GM21825 (cell line): Measurements from ENCODE around the gene HNRNPA1.
"Not testable (repeated sequence)": the region's sequence is repeated elsewhere in the genome, so short reads cannot be mapped to it uniquely, and the experiment has no call there.

ENCODE experiments used
- ATAC-seq: cut with Tn5 transposase; IDR thresholded peaks from one replicate; pipeline ENCODE4 v1.9.1; 2021; ENCODE audit warnings: mild to moderate bottlenecking, moderate library complexity; ENCODE audit not compliant: unreplicated experiment

The HNRNPA1 gene

DNA sequence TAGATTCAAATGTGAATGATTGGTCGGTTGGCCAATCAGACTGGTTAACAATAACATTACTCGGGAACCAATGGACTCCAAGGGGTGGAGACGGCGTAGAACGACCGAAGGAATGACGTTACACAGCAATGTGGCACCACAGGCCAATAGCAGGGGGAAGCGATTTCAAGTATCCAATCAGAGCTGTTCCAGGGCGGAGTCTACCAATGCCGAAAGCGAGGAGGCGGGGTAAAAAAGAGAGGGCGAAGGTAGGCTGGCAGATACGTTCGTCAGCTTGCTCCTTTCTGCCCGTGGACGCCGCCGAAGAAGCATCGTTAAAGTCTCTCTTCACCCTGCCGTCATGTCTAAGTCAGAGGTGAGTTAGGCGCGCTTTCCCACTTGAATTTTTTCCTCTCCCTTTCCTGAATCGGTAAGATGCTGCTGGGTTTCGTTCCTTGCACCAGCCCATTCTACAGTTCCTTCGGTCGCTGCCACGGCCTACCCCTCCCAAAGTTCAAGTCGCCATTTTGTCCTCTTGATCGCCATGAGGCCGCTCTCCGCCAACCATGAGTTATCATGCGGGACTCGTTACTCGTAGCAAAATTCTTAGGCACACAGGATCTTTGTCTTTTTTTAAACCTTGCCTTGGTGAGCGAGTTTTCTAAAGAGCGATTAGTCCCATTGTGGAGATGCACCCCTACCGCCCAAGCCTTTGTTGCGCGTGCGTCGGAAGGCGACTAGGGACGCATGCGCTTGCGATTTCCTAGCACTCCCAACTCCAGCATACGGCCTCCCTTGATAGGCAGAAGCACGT, at the start of gene HNRNPA1:
HNRNPA1 (plus strand) TSS at position 259 of the 793 bp plus-strand sequence; CDS start at position 341, 82 bp downstream.
- ATAC-seq: peak; percentile 85

DNA sequence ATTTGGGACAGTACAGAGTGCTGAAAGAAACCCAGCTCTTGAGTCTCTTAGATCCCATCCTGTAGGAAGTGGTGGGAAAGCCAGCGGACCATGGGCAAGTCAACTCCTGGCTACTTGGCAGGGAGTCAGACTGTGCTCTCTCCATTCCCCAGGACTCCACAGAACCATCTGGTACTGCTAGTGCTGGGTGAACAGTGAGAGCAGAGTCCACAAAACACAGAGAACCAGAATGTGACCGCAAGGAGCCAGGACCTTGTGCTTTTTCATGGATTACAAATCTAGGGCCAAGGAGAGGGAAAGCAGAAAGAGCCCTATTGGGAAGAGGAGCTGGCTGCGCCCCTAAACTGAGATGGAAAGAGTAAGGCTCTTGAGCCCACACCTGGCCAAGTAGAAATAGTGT, 49.3 kb upstream of the HNRNPA1 start:
- ATAC-seq: not testable (repeated sequence)

- ATAC-seq: no peak
Observed at GRCh38 chr12:54232790-54233189, 47.7 kb upstream of the HNRNPA1 start.

DNA sequence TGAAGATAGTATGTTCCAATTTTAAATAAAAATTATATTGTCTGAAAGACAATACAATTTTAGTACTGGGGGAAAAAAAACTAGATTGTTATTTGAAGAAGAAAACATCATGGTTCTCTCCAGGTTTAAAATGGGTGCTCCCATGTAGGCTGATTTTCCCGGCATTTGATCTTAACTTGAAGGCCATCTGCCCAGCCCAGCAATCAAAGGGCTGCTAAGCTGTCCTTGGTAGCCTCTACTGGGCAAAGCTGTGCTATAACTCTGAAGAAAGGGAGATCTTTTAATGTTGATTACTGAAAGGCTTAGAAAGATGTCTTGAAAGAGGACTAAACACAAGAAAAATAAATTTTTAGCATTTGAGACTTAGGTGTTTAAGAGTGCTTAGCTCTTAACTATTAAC, 42.0 kb upstream of the HNRNPA1 start:
- no peak for ATAC-seq

DNA sequence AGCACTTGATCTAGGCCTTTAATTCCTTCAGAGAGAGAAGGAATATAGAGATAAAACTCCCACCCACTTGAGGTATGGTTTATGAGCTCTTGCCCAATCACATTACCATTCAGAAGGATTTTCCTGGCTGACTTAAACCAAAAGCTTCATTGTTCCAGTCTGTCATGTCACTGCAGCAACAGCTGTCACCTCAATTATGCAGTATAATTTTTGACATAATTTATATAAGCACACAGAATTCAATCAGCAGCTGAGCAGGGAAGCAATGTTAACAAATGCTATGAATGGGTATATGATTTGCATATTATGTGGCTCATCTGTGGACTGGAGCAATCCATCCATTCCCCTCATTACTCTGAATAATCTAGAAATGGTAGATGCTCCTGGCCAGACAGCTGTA, 40.9 kb upstream of the HNRNPA1 start:
- no peak for ATAC-seq

DNA sequence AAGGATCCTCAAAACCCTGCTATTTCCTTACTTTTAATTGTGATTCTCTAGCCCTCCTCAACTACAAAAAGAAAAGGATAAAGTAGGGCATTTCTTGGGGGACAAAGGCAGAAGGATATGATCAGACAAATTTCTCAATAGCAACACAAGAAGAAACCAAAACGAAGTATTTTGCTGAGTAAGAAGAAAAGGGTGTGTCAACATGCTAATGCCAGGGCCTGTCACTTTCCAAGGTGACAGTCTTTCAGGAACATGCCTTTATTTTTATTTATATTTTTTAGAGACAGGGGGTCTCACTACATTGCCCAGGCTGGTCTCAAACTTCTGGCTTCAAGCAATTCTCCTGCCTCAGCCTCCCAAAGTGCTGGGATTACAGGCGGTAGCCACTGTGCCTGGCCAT, 40.4 kb upstream of the HNRNPA1 start:
- no peak for ATAC-seq

DNA sequence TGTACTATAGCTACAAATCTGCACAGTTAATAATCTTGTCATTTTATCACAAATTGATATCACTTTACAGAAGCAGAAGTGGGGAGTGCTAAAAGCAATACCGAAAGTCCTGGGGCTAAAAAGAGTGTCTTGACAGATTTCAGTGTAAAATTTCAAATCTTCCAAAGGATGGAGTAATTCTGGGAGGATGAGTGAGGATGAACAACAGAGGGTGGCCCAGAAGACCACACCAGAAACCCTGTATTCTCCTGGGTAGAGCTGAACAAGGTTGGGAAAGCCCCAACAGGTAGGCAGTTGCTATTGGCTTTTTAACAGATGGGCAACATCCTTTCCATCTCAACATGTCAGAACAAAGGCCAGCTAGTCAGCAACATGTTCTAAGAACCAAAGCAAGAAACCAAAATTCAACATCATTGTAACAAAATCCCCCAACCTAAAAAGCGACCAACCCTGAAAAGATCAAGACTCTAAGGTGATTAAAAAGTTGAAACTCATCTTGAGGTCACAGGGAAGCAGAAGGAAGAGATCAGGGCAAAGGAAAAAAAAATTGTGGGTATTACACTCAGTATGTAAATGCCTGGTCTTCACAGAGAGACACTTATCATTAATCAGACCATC, 39.4 kb upstream of the HNRNPA1 start:
- ATAC-seq: no peak

DNA sequence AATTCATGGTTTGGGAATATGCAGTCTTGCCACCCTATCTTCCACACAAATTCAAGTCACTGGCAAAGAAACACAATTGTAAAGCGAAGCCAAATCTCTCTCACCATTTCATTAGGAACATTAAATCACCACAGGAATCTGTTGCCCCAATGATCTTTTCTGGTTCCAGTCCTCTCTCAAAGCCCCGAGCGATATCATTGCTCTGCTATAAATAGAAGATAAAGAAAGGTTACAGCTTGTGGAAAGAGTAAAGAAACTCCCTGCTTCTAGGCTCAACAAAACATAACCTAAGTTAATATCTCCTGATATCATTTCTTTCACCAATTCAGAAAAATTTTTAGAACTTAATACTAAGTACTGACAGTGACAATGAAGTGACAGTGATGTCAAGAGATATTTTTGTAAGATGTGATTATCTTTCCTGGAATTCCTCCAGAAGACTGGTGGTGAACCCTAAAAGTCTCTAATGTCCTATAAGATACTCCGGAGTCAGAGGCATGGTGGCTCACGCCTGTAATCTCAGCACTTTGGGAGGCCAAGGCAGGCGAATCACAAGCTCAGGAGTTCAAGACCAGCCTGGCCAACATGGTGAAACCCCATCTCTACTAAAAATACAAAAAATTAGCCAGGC, 34.4 kb upstream of the HNRNPA1 start:
- no peak for ATAC-seq

- ATAC-seq: no peak
Observed at GRCh38 chr12:54249489-54249888, 31.0 kb upstream of the HNRNPA1 start.

GRCh38 chr12:54251667-54252284, 28.8 kb upstream of the HNRNPA1 start:
- no peak for ATAC-seq

GRCh38 chr12:54253240-54253639, 27.3 kb upstream of the HNRNPA1 start:
- ATAC-seq: no peak

DNA sequence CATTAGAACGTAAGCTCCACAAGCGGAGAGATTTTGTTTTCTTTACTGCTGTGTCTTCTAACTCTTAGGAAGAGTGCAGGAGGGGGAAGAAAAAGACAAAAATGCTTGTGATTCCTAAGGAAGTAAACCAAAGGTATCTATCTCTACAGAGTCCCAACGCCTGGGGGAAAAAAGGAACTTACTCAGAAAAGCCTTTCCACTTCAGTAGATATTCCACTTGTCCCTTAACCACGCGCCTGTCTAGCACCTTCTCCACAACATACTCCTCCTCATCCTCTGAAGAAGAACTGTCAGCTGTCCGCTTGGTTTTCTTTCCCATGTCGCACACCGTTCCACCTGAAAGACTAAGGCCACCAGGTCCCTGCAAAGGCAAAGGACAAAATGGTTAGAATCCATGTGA, 23.2 kb upstream of the HNRNPA1 start:
- no peak for ATAC-seq

- ATAC-seq: no peak
Observed at GRCh38 chr12:54258201-54258681, 22.3 kb upstream of the HNRNPA1 start.

DNA sequence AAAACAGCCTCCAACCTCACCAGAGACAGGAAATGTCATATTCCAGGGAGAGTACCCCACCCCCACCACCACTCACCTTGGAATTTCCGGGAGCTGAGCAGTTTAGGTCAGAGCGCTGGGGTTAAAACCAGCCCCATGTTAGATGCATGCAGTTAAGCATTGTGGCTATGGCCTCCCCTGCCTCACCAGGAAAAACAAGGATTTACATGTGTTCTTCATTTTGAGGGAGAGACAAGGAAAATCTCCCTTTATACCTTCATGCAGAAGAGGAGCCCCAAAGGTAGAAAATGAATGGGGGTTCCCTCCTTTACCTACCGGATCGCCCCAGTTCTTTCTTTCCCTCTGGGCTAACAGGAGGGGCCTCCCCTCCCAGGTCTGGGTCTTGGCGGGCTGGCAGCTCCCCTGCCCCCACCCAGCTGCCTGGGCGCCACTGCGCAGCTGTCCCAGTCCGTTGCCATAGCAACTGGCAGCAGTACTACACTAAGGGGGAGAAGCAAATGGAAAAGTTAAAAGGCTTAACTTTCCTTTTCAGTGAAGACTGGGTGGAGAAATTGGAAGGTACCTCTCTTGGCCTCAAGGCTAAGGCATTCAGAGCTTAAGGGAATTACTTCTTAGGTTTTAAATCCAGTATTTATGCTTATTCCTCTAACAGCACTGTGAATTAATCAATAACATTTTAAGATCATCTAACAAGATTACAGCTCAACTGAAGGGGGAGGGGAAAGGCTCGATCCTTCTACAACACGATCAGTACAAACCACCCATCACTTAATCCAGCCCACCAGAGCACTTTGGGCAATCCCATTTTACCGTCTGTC, 21.1 kb upstream of the HNRNPA1 start:
- peak; percentile 83 for ATAC-seq

- ATAC-seq: no peak
Observed at GRCh38 chr12:54261815-54262402, 18.6 kb upstream of the HNRNPA1 start.

DNA sequence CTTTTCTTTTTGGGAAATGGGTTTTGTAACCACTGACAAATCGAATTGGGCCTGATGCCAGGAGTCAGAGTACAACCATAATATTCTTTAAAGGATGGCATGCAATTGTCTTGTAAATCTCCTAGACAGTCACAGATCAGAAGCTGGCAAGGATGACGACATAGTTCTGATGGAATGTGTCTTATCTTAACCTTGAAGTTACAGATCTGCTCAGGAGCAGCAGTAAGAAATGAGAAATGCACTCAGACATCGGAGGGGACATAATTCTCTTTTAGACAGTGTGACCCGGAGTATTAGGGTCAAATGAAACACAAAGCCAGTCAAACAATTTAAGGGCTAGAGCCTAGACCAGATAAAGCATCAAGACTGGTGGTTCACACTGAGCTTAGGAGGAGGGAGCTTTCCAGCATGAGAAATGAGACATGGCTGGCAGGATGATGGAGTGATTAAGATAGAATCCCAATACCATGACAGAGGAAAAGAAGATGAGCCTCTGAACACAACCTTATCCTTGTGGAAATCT, 18.1 kb upstream of the HNRNPA1 start:
- no peak for ATAC-seq

GRCh38 chr12:54265364-54265812, 15.1 kb upstream of the HNRNPA1 start:
- ATAC-seq: no peak

- no peak for ATAC-seq
Observed at GRCh38 chr12:54266852-54267251, 13.7 kb upstream of the HNRNPA1 start.

DNA sequence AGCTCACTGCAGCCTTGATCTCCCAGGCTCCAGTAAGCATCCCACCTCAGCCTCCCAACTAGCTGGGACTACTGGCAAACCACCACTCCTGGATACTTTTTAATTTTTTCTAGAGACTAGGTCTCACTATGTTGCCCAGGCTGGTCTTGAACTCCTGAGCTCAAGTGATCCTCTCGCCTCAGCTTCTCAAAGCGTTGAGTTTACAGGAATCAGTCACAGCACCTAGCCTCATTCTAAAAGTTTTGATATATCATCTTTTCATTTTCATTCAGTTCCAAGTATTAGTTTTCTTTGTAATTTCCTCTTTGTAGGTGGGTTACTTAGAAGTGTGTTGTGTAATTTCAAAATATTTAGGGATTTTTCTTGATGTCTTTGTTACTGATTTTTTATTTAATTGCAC, 10.2 kb upstream of the HNRNPA1 start:
- ATAC-seq: no peak

DNA sequence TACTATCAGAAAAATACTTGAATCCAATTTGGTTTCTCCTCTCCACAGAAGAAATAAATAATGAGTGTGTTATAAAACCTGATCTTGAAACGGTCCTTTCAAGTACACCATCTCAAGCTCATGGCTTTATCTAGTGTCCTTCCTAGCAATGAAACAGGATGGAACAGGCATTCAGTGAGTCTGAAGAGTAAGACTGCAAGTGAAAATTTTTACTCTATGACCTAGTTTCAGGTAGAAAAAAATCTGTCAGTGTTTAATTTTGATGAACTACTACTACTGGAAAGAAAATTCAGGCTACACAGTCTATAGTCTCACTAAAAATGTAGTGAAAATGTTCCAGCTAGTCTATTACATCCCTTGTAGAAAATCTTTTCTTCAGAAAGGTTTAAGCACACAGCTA, 8.3 kb upstream of the HNRNPA1 start:
- ATAC-seq: no peak
